Natural killer cell (primary cell): Measurements from ENCODE around the gene POMZP3. TPM values are rescaled to one million over a fixed set of nuclear protein-coding genes. Genes with fewer than 3 reads are reported as not detected.
A peak's percentile ranks its signal among the peaks of the same experiment; 100 is the strongest.
"Not testable (repeated sequence)": the region's sequence is repeated elsewhere in the genome, so short reads cannot be mapped to it uniquely, and the experiment has no call there.

Experiments
- ATAC-seq, 3 donors: fragments of 150-1000 bp in 2 of 3; fragments of 200-7000 bp in 1 of 3; cut with Tn5 transposase; 1 replicate in 1 of 3; 2 replicates in 2 of 3; pipeline ENCODE4 v1.10.0; 2021; ENCODE audit warnings: mild to moderate bottlenecking in 2 of 3, moderate library complexity in 2 of 3
- DNase-seq, 2 donors: peaks; one replicate each; pipeline versions ENCODE4 v3.0.0 to v3.0.0-alpha.2; 2013 to 2021; ENCODE audit warnings: mixed read lengths in 1 of 2
- H3K27ac ChIP-seq: one replicate; pipeline ENCODE4 v1.5.1; 2013; ENCODE audit warnings: mild to moderate bottlenecking, low read length
- H3K27me3 ChIP-seq: one replicate; pipeline ENCODE4 v1.6.1; 2013; ENCODE audit warnings: low read length; ENCODE audit not compliant: control insufficient read depth, insufficient read depth
- H3K36me3 ChIP-seq: one replicate; pipeline ENCODE4 v1.6.1; 2013; ENCODE audit warnings: low read length; ENCODE audit not compliant: control insufficient read depth, insufficient read depth
- H3K4me1 ChIP-seq: one replicate; pipeline ENCODE4 v1.6.1; 2013; ENCODE audit warnings: low read length; ENCODE audit not compliant: control insufficient read depth, insufficient read depth
- H3K4me3 ChIP-seq: one replicate; pipeline ENCODE4 v1.5.1; 2013; ENCODE audit warnings: low read length
- H3K9me3 ChIP-seq: one replicate; pipeline ENCODE4 v1.6.1; 2013; ENCODE audit warnings: low read length; ENCODE audit not compliant: control insufficient read depth, insufficient read depth
- H3K27ac Mint-ChIP-seq, 2 donors: one replicate each; pipeline ENCODE4 v1.8.0; 2022; ENCODE audit warnings: mild to moderate bottlenecking in 2 of 2, mixed read lengths in 2 of 2, moderate library complexity in 1 of 2
- H3K27me3 Mint-ChIP-seq, 2 donors: one replicate each; pipeline ENCODE4 v1.8.0; 2022; ENCODE audit warnings: low read depth in 2 of 2, mixed read lengths in 2 of 2
- H3K36me3 Mint-ChIP-seq: one replicate; pipeline ENCODE4 v1.8.0; 2022; ENCODE audit warnings: mixed read lengths
- H3K4me1 Mint-ChIP-seq, 2 donors: one replicate each; pipeline ENCODE4 v1.8.0; 2022; ENCODE audit warnings: mixed read lengths in 2 of 2
- H3K4me3 Mint-ChIP-seq: one replicate; pipeline ENCODE4 v1.8.0; 2022; ENCODE audit warnings: mild to moderate bottlenecking, moderate library complexity, mixed read lengths
- H3K9me3 Mint-ChIP-seq, 2 donors: one replicate each; pipeline ENCODE4 v1.8.0; 2022; ENCODE audit warnings: mixed read lengths in 2 of 2
- WGBS: methylation state at CpG from one replicate; pipeline ENCODE4 v1.1.7; 2013; ENCODE audit warnings: missing lambda C conversion rate; ENCODE audit not compliant: insufficient coverage; 5-methylcytosine and 5-hydroxymethylcytosine counted together
- intact Hi-C: fragments of 100-400 bp; cut with micrococcal nuclease; formaldehyde crosslinking; loops from one replicate; pipeline ENCODE4 v1.14.2; 2022
- total RNA-seq, 4 donors: library from RNA; stranded (reverse); fragments of 120-200 nt in 1 of 4; gene quantifications; one replicate each; pipeline versions ENCODE4 v1.2.3 to v1.2.4, GENCODE V29; 2013 to 2022

Gene POMZP3
- 10 to 100 TPM; 17.1 to 21.9 (median 18.3) TPM for total RNA-seq
- total RNA-seq (2013), result 5.0 TPM

- intact Hi-C loops, H3K36me3 ChIP-seq, H3K4me1 Mint-ChIP-seq, H3K4me1 ChIP-seq, H3K27me3 ChIP-seq, H3K36me3 Mint-ChIP-seq, H3K27me3 Mint-ChIP-seq, H3K9me3 ChIP-seq, H3K9me3 Mint-ChIP-seq: not testable (repeated sequence)
- H3K27ac Mint-ChIP-seq, result peak within 1 kb of the TSS; percentile 84 to 88
- WGBS, result no CpG with 5 or more reads among the region's 78 CpGs
- peak; percentile 55 to 56 for DNase-seq
- H3K27ac ChIP-seq, result peak within 1 kb of the TSS; percentile 85
- H3K4me3 ChIP-seq, result peak within 1 kb of the TSS; percentile 57
- H3K4me3 Mint-ChIP-seq, result peak within 1 kb of the TSS; percentile 90
- ATAC-seq, result peak; percentile 91 to 98 (median 94)
Measured at GRCh38 chr7:76626989-76627642, at the start of gene POMZP3. TSS of gene POMZP3 (minus strand) at chr7:76627279. CDS start at chr7:76626064, 1,215 bp downstream.

GRCh38 chr7:76675783-76676182 lies 48.7 kb upstream of the POMZP3 start:
- H3K27ac Mint-ChIP-seq, result not testable (repeated sequence)

GRCh38 chr7:76673346-76673745 lies 46.3 kb upstream of the POMZP3 start:
- H3K36me3 ChIP-seq, H3K4me1 ChIP-seq, H3K4me3 ChIP-seq, H3K4me1 Mint-ChIP-seq, H3K9me3 Mint-ChIP-seq, H3K4me3 Mint-ChIP-seq, ATAC-seq, H3K27ac Mint-ChIP-seq, H3K27me3 ChIP-seq, H3K36me3 Mint-ChIP-seq, H3K9me3 ChIP-seq, intact Hi-C loops, H3K27ac ChIP-seq, DNase-seq: not testable (repeated sequence)
- peaks cover 15 to 17% of the 10 kb centered on the region in 2 donors for H3K27me3 Mint-ChIP-seq
- WGBS, result 92% methylated on average over 2 of the region's 5 CpGs

More at GRCh38 chr7:76675783-76676182, 48.7 kb upstream of the POMZP3 start:
- H3K36me3 ChIP-seq, H3K36me3 Mint-ChIP-seq, DNase-seq, H3K27me3 ChIP-seq, intact Hi-C loops, H3K27ac ChIP-seq, H3K9me3 Mint-ChIP-seq, H3K9me3 ChIP-seq, H3K4me1 Mint-ChIP-seq, H3K4me1 ChIP-seq, H3K4me3 ChIP-seq, ATAC-seq, H3K4me3 Mint-ChIP-seq: not testable (repeated sequence)
- WGBS, result no CpG with 5 or more reads among the region's 2 CpGs
- H3K27me3 Mint-ChIP-seq, result peaks cover 15 to 32% of the 10 kb centered on the region in 2 donors

- H3K4me3 ChIP-seq, DNase-seq, H3K4me3 Mint-ChIP-seq, H3K27me3 ChIP-seq, H3K27ac ChIP-seq, H3K36me3 Mint-ChIP-seq, H3K4me1 ChIP-seq, H3K27ac Mint-ChIP-seq, H3K9me3 ChIP-seq, intact Hi-C loops, H3K4me1 Mint-ChIP-seq, H3K36me3 ChIP-seq, ATAC-seq, H3K9me3 Mint-ChIP-seq: not testable (repeated sequence)
- peaks cover 6 to 21% of the 10 kb centered on the region in 2 donors for H3K27me3 Mint-ChIP-seq
Measured at GRCh38 chr7:76659212-76659611, 32.1 kb upstream of the POMZP3 start.

GRCh38 chr7:76656425-76656824 lies 29.3 kb upstream of the POMZP3 start:
- H3K27me3 ChIP-seq, intact Hi-C loops, H3K4me1 Mint-ChIP-seq, DNase-seq, H3K4me3 ChIP-seq, H3K36me3 ChIP-seq, H3K36me3 Mint-ChIP-seq, ATAC-seq, H3K27ac ChIP-seq, H3K27ac Mint-ChIP-seq, H3K9me3 ChIP-seq, H3K9me3 Mint-ChIP-seq, H3K4me1 ChIP-seq, H3K4me3 Mint-ChIP-seq: not testable (repeated sequence)
- H3K27me3 Mint-ChIP-seq, result peaks cover 9 to 27% of the 10 kb centered on the region in 2 donors
- WGBS, result 68% methylated on average over 2 of the region's 2 CpGs

GRCh38 chr7:76642620-76643019 lies 15.5 kb upstream of the POMZP3 start:
- H3K9me3 ChIP-seq, intact Hi-C loops, H3K4me3 ChIP-seq, H3K27ac ChIP-seq, H3K36me3 ChIP-seq, H3K27me3 Mint-ChIP-seq, DNase-seq, H3K9me3 Mint-ChIP-seq, H3K36me3 Mint-ChIP-seq, ATAC-seq, H3K4me1 ChIP-seq, H3K4me3 Mint-ChIP-seq, H3K4me1 Mint-ChIP-seq, H3K27ac Mint-ChIP-seq, H3K27me3 ChIP-seq: not testable (repeated sequence)
- no CpG with 5 or more reads among the region's 5 CpGs for WGBS
